Measurements from ENCODE around the gene CEP70. TPM values are rescaled to one million over a fixed set of nuclear protein-coding genes. Genes with fewer than 3 reads are reported as not detected.
"Not testable (repeated sequence)": the region's sequence is repeated elsewhere in the genome, so short reads cannot be mapped to it uniquely, and the experiment has no call there.

CEP70 gene
- total RNA-seq, 4 donors from 2014 or later = 27.7 to 53.8 (median 43.5) TPM

DNA sequence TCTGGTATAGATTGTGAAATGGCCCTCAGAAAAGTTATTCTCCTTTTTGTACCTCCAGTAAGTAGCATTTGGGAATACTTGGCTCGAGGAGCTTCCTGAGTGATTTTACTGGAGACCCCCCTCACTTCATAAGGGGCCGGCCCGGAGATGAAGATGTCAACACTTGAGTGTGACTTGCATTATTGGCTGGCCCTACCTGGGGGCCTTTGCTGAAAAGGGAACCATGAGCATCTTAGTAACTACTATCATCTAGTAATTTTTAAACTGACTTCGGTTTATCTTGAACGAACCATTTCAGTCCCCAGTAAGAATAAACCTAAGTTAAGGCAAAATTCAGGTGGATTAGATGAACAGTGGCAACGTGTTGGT is 15.8 kb upstream of the CEP70 start:
- Histone ChIP-seq H3K9me3 (no peaks in the 10 kb centered on the region), H3K4me3 (peak overlapping the region; percentile 60 to 61), H3K4me1 (peaks cover 0 to 16% (median 0%) of the 10 kb centered on the region in 3 donors), H3K27me3 (no peaks in the 10 kb centered on the region), H3K36me3 (no peaks in the 10 kb centered on the region), H3K27ac (peak overlapping the region; percentile 89 to 93 (median 90))
- no peak for ATAC-seq
- 58 to 89% methylated on average over 3 to 6 of the region's 6 CpGs for WGBS, 2 donors (ENCODE audit: low coverage in 1 of 2)
- TF ChIP-seq POLR2AphosphoS5 (IDR thresholded peaks at IDR 0.05) = no peak
- no peak for TF ChIP-seq POLR2A (IDR thresholded peaks at IDR 0.05)
- no peak for TF ChIP-seq EP300 (IDR thresholded peaks at IDR 0.05)
- TF ChIP-seq CTCF (IDR thresholded peaks at IDR 0.05) = no peak

DNA sequence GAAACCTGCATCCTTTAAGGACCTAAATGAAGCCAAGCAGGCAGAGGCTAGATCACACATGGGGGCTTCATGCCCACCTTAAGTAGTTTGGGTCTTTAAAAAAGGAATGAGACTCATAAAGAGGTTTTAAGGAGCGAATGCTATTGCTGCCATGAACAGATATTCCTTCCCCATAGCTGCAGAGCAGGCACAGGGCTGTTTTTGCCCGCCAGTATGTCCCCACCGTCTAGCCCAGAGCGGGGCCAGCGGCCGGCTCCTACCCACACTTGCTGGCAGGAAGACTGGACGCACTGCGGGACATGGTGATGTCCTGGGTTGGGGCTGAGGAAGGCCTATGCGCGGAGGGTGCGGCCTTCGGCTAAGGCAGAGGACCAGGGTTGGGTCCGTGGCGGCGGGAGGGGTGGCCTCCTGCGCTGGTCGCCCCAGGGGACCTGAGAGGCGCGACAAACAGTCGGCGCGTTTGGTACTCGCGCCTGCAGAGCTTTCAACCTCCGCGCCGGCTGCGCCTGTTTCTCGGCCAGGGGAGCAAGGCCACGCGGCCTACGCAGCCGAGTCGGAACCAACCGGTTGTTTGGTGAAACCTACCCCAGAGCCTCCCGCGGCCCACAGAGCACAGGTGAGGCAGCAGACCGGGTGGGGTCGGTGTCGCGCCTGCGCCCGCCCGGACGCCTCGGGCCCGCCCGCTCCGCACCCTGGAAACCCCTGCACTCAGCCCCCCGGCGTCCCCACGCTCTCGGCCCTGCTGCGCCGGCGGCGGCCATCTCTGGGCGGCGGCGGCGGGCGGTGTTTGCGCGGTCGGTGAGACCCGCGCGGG is 14.5 kb upstream of the CEP70 start, which contains the start of gene FAIM:
FAIM (plus strand) TSS at position 450 of the 814 bp plus-strand sequence. CDS start 10,956 bp downstream, outside the sequence.
- Histone ChIP-seq H3K27me3 (no peaks in the 10 kb centered on the region), H3K9me3 (no peaks in the 10 kb centered on the region), H3K36me3 (no peaks in the 10 kb centered on the region), H3K4me1 (peaks cover 0 to 16% (median 0%) of the 10 kb centered on the region in 3 donors), H3K27ac (peak within 1 kb of the TSS; percentile 89 to 93 (median 90)), H3K4me3 (peak within 1 kb of the TSS; percentile 60 to 61)
- ATAC-seq = peak; percentile 82
- peak; percentile 24 for TF ChIP-seq POLR2AphosphoS5 (IDR thresholded peaks at IDR 0.05)
- no peak for TF ChIP-seq POLR2A (IDR thresholded peaks at IDR 0.05)
- WGBS, 2 donors (ENCODE audit: low coverage in 1 of 2) = 28 to 80% methylated on average over 1 to 3 of the region's 68 CpGs

GRCh38 chr3:138604106-138604595 is 10.1 kb upstream of the CEP70 start:
- H3K9me3 ChIP-seq, H3K4me1 ChIP-seq, H3K27me3 ChIP-seq, H3K4me3 ChIP-seq, H3K36me3 ChIP-seq, H3K27ac ChIP-seq, ATAC-seq: not testable (repeated sequence)
- WGBS, 2 donors (ENCODE audit: low coverage in 1 of 2) = 80 to 100% methylated on average over 1 to 5 of the region's 5 CpGs

GRCh38 chr3:138601661-138602060 is 7.6 kb upstream of the CEP70 start:
- not testable (repeated sequence) for ATAC-seq, H3K27ac ChIP-seq, H3K9me3 ChIP-seq, H3K4me3 ChIP-seq, H3K36me3 ChIP-seq, H3K27me3 ChIP-seq, H3K4me1 ChIP-seq
- WGBS, 2 donors (ENCODE audit: low coverage in 1 of 2) = 75% methylated on average over 2 of the region's 2 CpGs

DNA sequence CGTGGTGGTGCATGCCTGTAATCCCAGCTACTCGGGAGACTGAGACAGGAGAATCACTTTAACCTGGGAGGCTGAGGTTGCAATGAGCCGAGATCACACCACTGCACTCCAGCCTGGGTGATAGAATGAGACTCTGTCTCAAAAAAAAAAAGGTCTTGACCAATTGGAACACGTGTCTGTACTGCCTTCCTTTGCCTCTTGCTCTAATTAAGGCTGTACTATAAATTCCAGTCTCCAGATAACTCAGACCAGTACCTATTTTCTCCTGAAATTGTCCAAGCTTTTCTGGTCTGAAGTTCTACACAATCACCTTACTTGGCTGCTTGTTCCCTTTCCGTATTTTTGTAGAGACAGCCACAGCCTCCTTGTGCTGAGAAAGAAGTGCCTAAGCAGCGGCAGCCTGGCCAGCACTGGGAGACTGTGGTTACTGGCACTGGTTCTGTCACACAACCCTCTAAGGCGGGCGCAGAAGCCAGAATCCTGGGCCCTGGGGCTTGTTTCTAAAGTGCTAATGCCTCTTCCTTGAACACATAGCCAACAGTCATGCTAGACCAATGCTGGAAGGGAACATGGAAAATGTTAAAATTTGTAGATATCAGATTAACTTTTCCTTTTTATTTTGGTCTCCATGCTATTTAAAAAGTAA is 6.2 kb upstream of the CEP70 start:
- Histone ChIP-seq H3K36me3 (no peaks in the 10 kb centered on the region), H3K4me1 (no peaks in the 10 kb centered on the region), H3K9me3 (no peaks in the 10 kb centered on the region), H3K4me3 (no peak overlapping the region), H3K27ac (no peak overlapping the region), H3K27me3 (no peaks in the 10 kb centered on the region)
- no peak for ATAC-seq
- WGBS, 2 donors (ENCODE audit: low coverage in 1 of 2) = 65 to 72% methylated on average over 5 to 6 of the region's 8 CpGs
- TF ChIP-seq POLR2AphosphoS5 (IDR thresholded peaks at IDR 0.05) = no peak
- TF ChIP-seq CTCF (IDR thresholded peaks at IDR 0.05) = no peak
- TF ChIP-seq EP300 (IDR thresholded peaks at IDR 0.05) = no peak
- TF ChIP-seq POLR2A (IDR thresholded peaks at IDR 0.05) = no peak

DNA sequence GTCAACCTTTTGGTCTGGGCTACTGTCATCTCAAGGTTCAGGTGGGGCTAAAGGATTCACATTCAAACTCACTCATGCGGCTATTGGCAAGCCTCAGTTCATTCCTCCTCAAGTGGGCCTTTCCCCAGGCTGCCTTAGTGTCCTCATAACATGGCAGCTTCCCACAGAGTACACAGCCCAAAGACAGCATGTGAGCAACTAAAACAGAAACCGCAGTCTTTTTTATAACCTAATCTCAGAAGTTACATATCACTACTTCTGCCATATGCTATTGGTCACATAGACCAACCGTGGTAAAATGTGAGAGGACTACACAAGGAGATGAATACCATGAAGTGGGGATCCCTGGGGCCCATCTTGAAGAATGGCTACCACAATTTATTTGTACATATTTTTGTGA is 4.5 kb upstream of the CEP70 start:
- Histone ChIP-seq H3K36me3 (no peaks in the 10 kb centered on the region), H3K4me1 (peaks cover 0 to 5% (median 0%) of the 10 kb centered on the region in 3 donors)

GRCh38 chr3:138597186-138597976 is 3.3 kb upstream of the CEP70 start:
- H3K27ac ChIP-seq, H3K36me3 ChIP-seq, H3K9me3 ChIP-seq, ATAC-seq, H3K4me3 ChIP-seq, H3K27me3 ChIP-seq: not testable (repeated sequence)
- H3K4me1 ChIP-seq = peaks cover 0 to 17% (median 6%) of the 10 kb centered on the region in 3 donors
- 85 to 90% methylated on average over 6 of the region's 6 CpGs for WGBS, 2 donors (ENCODE audit: low coverage in 1 of 2)

More for the DNA sequence above, 4.5 kb upstream of the CEP70 start:
- Histone ChIP-seq H3K27me3 (no peaks in the 10 kb centered on the region), H3K9me3 (no peaks in the 10 kb centered on the region), H3K27ac (no peak overlapping the region), H3K4me3 (no peak overlapping the region)
- 100% methylated on average over 2 to 3 of the region's 3 CpGs for WGBS, 2 donors (ENCODE audit: low coverage in 1 of 2)
- TF ChIP-seq CTCF (IDR thresholded peaks at IDR 0.05) (no peak), EP300 (IDR thresholded peaks at IDR 0.05) (no peak), POLR2A (IDR thresholded peaks at IDR 0.05) (no peak), POLR2AphosphoS5 (IDR thresholded peaks at IDR 0.05) (no peak)
- ATAC-seq = no peak

All from gastroesophageal sphincter (tissue), 4 donors.